Amniotic stem cell (primary cell): ENCODE measurements around the gene POGZ.
A peak's percentile ranks its signal among the peaks of the same experiment; 100 is the strongest.
"Not testable (repeated sequence)": the region's sequence is repeated elsewhere in the genome, so short reads cannot be mapped to it uniquely, and the experiment has no call there.

Experiments used
- DNase-seq: peaks from one replicate; lab custom pipeline; 2025; lab: John Stamatoyannopoulos, UW

Gene POGZ

GRCh38 chr1:151478140-151478812, 19.0 kb upstream of the POGZ start:
- DNase-seq = no peak

GRCh38 chr1:151477066-151477465, 17.8 kb upstream of the POGZ start:
- DNase-seq = no peak

- no peak for DNase-seq
These were observed 16.8 kb upstream of the POGZ start for GRCh38 chr1:151476083-151476482.

- no peak for DNase-seq
These were observed 15.9 kb upstream of the POGZ start for GRCh38 chr1:151475175-151475574.

- no peak for DNase-seq
These were observed 15.5 kb upstream of the POGZ start for GRCh38 chr1:151474745-151475144.

GRCh38 chr1:151472856-151473731, 13.8 kb upstream of the POGZ start:
- no peak for DNase-seq

- DNase-seq = no peak
These were observed 5.7 kb upstream of the POGZ start for GRCh38 chr1:151465026-151465425.

GRCh38 chr1:151461694-151462093, 2.4 kb upstream of the POGZ start:
- no peak for DNase-seq

GRCh38 chr1:151458802-151459330, 428 bp downstream of the POGZ start:
- peak; percentile 47 for DNase-seq

GRCh38 chr1:151457911-151458801, 1.1 kb downstream of the POGZ start:
- peak; percentile 76 for DNase-seq

GRCh38 chr1:151455966-151456365, 3.3 kb downstream of the POGZ start:
- no peak for DNase-seq

GRCh38 chr1:151455231-151455630, 4.1 kb downstream of the POGZ start:
- DNase-seq = no peak

GRCh38 chr1:151447696-151448095, 11.6 kb downstream of the POGZ start:
- no peak for DNase-seq

GRCh38 chr1:151444783-151445177, 14.5 kb downstream of the POGZ start:
- DNase-seq = no peak

- peak; percentile 71 for DNase-seq
These were observed 15.2 kb downstream of the POGZ start for GRCh38 chr1:151443846-151444782.

GRCh38 chr1:151437396-151437795, 21.9 kb downstream of the POGZ start:
- DNase-seq = not testable (repeated sequence)

- no peak for DNase-seq
These were observed 22.3 kb downstream of the POGZ start for GRCh38 chr1:151436985-151437384.

- DNase-seq = no peak
These were observed 24.1 kb downstream of the POGZ start for GRCh38 chr1:151435174-151435573.

- DNase-seq = not testable (repeated sequence)
These were observed 25.5 kb downstream of the POGZ start for GRCh38 chr1:151433827-151434226.

- no peak for DNase-seq
These were observed 31.2 kb downstream of the POGZ start for GRCh38 chr1:151428068-151428467.

- DNase-seq = no peak
These were observed 34.2 kb downstream of the POGZ start for GRCh38 chr1:151425103-151425502.
